ENCODE measurements around the gene SYTL1. TPM values are rescaled to one million over a fixed set of nuclear protein-coding genes. Genes with fewer than 3 reads are reported as not detected.

The SYTL1 gene, protein sequence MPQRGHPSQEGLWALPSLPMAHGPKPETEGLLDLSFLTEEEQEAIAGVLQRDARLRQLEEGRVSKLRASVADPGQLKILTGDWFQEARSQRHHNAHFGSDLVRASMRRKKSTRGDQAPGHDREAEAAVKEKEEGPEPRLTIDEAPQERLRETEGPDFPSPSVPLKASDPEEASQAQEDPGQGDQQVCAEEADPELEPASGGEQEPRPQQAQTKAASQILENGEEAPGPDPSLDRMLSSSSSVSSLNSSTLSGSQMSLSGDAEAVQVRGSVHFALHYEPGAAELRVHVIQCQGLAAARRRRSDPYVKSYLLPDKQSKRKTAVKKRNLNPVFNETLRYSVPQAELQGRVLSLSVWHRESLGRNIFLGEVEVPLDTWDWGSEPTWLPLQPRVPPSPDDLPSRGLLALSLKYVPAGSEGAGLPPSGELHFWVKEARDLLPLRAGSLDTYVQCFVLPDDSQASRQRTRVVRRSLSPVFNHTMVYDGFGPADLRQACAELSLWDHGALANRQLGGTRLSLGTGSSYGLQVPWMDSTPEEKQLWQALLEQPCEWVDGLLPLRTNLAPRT
- not detected in 2 replicates for total RNA-seq (2014; rRNA removed; shearing (Covaris generic))
- polyA plus RNA-seq (2015; cell fraction: cytosol; rRNA removed): not detected in 2 replicates
- 0.59 TPM in 1 of 2 replicates, not detected in the other for polyA plus RNA-seq (2015; cell fraction: nucleus; rRNA removed)

DNA sequence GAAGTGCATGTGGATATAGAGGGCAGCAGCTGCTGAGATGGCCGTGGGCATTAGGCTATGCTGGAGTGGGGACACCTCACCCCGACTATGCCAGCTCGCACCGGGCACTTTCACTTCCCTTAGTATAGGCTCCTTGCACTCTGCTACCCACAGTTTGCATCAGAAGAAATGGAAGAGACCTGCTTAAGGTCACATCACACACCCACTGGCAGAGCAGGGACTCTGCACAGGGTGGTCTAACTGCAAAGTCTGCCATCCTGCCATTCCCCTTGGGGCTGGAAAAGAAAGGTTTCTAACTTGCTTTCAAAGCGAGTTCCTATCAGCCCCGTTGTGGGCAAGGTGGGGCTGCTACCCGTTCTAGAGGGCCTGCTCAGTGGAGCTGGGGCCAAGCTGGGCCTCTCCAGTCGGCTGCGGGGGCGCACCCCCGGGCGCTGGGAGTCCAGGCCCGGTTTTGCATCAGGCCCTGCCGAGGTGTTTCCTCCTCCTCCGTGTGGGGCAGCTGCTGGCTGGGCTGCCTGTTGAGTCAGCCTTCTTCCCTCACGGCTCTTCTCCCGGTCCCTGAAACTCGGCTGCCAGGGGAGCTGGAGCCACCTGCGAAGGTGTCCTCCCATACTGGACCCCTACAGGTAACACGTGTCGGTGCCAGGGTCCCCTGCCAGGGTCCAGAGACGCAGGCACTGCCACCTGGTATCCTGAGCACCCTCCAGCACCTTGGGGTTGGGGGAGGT lies at the start of gene SYTL1:
Gene SYTL1 (plus strand): TSS at position 498 of the 728 bp plus-strand sequence. CDS start 3,313 bp downstream, outside the sequence.
- in situ Hi-C loops (cut with HindIII; ENCODE audit: low pct_unique_long_range_greater_than_20kb, low sequenced_read_pairs): no loop called here
- no peak for DNase-seq (ENCODE audit: low read depth, low spot score)

DNA sequence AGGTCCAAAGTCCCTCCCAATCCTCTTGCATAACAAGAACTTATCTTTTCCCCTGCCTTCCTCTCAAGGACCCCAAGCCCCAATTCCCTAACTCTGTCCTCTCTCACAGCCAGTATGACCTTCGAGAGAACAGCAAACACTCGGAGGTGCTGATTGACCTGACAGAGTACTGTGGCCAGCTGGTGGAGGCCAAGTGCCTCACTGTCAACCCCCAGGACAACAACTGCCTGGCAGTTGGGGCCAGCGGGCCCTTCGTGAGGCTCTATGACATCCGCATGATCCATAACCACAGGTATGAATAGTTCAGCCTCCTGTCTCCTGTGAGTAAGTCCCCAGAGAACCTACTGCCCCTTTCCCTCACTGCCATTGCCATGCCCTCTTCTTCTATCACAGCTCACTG lies 49.7 kb upstream of the SYTL1 start:
- no peak for DNase-seq (ENCODE audit: low read depth, low spot score)
- in situ Hi-C loops (cut with HindIII; ENCODE audit: low pct_unique_long_range_greater_than_20kb, low sequenced_read_pairs): no loop called here

- in situ Hi-C loops (cut with HindIII; ENCODE audit: low pct_unique_long_range_greater_than_20kb, low sequenced_read_pairs): no loop called here
- no peak for DNase-seq (ENCODE audit: low read depth, low spot score)
Measured at GRCh38 chr1:27293915-27294314, 47.9 kb upstream of the SYTL1 start.

DNA sequence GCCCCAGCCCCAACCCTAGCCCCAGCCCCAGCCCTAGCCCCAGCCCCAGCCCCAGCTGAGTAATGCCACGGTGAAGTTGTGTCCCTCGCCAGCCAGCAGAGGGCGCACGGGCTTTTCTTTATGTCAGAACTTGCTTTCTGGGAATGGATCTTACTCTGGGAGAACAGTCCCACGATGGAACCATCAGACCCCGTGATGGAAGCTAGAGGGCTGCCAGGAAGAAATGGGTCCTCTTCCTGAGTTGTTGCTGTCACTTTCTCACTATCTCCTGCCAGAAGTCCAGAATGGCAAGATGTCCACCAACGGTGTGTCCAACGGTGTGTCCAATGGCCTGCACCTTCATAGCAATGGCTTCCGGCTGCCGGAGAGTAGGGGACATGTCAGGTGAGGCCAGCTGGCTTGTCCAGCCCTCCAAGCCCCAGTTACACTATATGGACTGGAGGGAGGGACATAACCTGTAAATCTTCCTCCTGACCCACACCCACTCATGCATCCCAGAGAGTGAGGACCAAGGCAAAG lies 45.0 kb upstream of the SYTL1 start:
- in situ Hi-C loops (cut with HindIII; ENCODE audit: low pct_unique_long_range_greater_than_20kb, low sequenced_read_pairs): no loop called here
- DNase-seq (ENCODE audit: low read depth, low spot score): peak; percentile 62

GRCh38 chr1:27297903-27298302 lies 43.9 kb upstream of the SYTL1 start:
- in situ Hi-C loops (cut with HindIII; ENCODE audit: low pct_unique_long_range_greater_than_20kb, low sequenced_read_pairs): no loop called here
- no peak for DNase-seq (ENCODE audit: low read depth, low spot score)

DNA sequence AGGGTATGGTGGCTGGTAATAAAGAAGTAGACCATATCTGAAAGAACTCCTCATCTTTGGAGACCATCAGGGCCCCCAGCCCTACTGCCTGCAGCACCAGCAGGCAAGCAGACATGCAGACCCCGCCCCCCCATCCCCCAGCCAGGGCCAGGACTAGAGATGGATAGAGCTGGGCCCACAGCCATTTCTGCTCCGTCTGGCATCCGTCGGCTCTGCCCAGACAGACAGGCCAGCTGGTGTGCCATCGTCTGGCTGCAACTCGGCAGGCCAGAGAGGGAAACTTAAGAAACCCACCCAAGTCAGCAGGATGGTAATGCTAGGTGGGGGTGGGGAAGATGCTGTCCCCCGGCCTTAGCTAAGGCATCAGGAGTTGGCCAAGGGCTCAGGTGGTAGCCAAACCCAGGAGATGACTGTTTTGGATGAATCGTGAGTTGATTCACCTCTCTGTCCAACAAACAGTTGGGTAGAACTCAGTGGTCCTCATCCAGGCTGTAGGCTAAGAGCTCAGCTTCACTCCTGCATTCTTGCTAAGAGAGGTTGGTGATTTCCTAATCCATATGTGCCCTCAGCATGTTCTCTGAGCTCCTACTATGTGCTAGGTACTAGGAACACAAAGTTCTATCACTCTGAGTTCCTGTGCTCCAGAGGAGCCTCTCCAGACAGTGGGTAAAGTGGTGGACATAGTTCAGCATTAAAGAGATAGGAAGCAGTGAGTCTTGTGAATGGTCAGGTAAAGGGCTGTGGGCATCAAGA lies 43.0 kb upstream of the SYTL1 start:
- no peak for DNase-seq (ENCODE audit: low read depth, low spot score)
- in situ Hi-C loops (cut with HindIII; ENCODE audit: low pct_unique_long_range_greater_than_20kb, low sequenced_read_pairs): no loop called here

DNA sequence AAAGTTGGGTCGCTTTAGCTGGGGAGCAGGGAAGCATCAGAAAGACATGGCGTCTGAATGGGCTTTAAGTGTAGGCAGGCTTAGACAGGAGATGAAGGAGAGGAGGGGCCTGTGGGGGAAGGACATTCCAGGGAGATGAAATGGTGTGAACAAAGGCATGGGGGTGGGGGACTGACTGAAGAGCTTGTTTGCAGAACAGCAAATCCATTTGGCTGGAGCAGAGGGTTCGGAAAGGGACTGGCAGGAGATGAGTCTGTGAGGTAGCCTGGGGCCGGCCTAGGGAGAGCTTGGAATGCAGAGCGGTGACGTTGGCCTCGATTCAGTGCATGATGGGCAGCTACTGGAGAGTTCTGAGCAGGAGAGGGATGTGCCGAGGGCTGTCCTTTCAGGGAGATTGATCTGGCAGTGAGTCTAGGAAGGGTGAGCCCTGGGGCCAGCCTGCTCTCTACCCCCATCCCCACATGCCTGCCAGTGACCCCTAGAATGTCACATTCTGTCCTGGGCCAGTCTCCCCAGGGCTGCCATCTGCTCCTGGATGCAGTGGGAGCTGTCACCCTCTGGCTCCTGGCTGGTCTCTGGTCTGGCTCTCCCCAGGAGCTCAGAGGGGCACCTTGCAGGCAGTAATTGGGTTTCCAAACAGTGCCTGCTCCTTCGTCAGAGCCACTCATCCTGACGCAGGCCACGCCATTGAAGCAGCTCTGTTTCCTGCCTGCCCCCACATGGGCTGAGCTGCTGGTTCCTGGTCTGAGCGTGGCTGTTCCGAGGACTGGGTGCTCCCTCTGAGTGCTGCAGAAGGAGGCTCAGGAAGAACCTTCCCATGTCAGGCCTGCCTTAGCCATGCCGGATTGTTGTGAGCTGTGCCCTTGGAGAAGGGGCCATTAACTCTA lies 42.2 kb upstream of the SYTL1 start:
- in situ Hi-C loops (cut with HindIII; ENCODE audit: low pct_unique_long_range_greater_than_20kb, low sequenced_read_pairs): no loop called here
- DNase-seq (ENCODE audit: low read depth, low spot score): peak; percentile 37

DNA sequence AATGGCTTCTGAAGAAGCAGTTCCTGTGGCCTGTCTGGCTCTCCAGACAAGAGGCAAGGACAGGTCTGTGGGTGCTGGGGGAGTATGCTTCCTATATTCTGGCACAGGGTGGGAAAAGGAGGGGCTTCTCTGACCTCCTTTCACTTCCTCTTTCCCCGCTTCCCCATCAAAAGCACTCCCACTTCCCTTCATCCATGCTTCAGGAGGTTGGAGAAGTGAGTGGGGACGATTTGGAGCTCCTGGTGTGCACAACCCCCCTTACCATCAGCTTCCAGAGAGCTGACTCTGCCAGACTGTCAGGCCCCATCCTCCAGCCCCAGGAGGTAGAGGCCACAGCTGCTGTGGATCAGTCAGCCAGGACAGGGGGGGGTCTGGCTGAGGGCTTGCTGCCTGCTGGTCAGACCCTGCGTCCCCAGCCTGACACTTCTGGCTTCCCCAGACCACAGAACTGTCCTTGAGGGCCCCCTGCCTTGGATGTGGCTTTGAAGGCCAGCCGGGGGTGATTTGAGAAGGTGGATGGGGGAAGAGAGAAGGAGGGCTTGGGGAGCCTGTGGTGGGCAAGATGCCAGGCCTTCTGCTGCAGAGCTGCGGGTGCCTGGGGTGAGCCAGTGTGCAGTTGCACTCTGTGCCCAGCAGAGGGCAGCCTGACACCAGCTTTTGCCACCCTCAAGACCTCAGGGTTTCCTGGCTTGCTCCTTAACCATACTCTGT lies 41.3 kb upstream of the SYTL1 start:
- DNase-seq (ENCODE audit: low read depth, low spot score): peak; percentile 80
- in situ Hi-C loops (cut with HindIII; ENCODE audit: low pct_unique_long_range_greater_than_20kb, low sequenced_read_pairs): no loop called here

DNA sequence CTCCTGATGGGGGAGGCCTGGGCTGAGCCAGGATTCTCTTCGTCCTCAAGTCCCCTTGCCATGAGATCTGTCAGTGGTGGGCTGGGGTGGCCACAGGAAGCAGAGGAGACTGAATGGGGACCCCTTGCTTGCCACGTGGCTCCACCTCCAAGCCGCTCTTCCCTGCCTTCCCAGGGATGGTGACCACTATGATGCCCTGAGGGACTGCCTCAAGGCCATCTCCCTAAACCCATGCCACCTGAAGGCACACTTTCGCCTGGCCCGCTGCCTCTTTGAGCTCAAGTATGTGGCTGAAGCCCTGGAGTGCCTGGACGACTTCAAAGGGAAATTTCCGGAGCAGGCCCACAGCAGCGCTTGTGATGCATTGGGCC lies 40.8 kb upstream of the SYTL1 start:
- DNase-seq (ENCODE audit: low read depth, low spot score): no peak
- in situ Hi-C loops (cut with HindIII; ENCODE audit: low pct_unique_long_range_greater_than_20kb, low sequenced_read_pairs): no loop called here

DNA sequence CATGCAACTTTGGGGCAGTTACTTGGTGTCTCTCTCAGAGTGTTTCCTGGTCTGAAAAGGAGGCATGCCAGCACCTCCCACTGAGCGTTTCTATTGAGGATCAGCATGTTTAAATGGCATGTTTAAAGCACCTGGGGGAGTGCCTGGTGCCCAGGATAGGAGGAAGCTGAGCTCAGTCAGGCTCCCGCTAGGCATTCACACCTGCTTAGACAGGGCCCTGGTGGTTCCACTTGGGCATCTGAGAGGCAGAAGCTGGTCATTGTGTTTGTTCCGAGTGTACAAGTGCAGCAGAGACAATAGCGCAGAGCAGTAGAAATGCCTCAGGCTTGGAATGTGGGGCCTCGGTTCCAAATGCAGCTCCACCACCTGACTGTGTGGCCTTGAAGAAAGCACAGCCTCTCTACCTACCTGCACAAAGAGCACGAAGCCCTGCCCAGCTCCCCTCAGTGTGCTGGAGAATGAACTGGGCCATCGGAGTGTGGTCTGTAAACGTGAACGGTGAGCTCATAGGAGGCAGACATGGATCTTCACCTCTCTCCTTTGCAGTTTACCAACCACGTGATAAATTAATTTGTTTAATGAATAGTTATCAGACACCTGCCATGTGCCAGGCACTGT lies 40.1 kb upstream of the SYTL1 start:
- DNase-seq (ENCODE audit: low read depth, low spot score): no peak
- in situ Hi-C loops (cut with HindIII; ENCODE audit: low pct_unique_long_range_greater_than_20kb, low sequenced_read_pairs): no loop called here

DNA sequence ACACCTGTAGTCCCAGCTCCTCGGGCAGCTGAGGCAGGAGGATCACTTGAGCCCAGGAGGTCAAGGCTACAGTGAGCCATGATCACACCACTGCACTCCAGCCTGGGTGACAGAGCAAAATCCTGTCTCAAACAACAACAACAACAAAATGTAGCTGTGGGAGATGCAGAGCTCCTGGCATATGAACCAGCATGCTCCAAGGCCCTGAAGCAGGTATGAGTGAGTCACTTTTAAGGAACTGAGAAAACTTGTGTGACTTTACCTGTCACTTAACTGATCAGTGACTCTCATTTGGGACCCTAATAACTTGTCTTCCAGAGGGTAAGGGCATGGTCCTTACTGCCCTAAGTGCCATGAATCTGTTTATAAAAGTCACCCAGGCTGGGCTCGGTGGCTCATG lies 39.2 kb upstream of the SYTL1 start:
- in situ Hi-C loops (cut with HindIII; ENCODE audit: low pct_unique_long_range_greater_than_20kb, low sequenced_read_pairs): no loop called here
- DNase-seq (ENCODE audit: low read depth, low spot score): no peak

DNA sequence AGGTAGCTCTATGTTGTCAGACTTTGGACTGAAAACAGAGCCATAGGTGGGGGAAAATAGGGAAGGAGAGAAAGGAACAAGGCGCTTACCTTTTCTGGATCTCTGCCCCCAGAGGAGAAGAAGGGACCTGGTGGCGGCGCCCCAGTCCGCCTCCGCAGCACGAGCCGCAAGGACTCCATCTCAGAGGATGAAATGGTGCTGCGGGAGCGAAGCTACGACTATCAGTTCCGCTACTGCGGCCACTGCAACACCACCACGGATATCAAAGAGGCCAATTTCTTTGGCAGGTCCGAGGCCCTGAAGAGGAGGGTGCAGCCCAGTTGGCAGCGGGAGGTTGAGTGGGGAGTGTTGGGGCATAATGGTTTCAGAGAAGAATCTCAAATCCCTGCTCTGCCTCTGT lies 38.3 kb upstream of the SYTL1 start:
- no peak for DNase-seq (ENCODE audit: low read depth, low spot score)
- in situ Hi-C loops (cut with HindIII; ENCODE audit: low pct_unique_long_range_greater_than_20kb, low sequenced_read_pairs): no loop called here

DNA sequence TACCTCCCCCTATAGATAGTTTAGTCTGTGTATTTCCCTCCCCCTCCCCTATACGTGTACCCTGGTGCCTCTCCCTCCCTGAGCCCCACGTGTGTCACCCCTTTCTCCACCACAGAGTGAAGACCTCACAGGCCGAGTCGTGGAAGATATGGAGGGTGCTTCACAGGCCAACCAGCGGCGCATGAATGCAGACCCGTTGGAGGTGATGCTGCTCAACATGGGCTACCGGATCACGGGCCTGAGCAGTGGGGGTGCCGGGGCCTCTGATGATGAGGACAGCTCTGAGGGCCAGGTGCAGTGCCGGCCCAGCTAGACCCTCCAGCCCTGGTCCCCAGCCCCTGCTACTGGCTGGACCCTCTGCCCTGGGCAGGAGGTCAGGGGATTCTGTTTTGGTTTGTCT lies 35.8 kb upstream of the SYTL1 start:
- in situ Hi-C loops (cut with HindIII; ENCODE audit: low pct_unique_long_range_greater_than_20kb, low sequenced_read_pairs): no loop called here
- no peak for DNase-seq (ENCODE audit: low read depth, low spot score)

- in situ Hi-C loops (cut with HindIII; ENCODE audit: low pct_unique_long_range_greater_than_20kb, low sequenced_read_pairs): no loop called here
- peak; percentile 43 for DNase-seq (ENCODE audit: low read depth, low spot score)
Measured at GRCh38 chr1:27306892-27307761, 34.7 kb upstream of the SYTL1 start.
